Measurements from ENCODE around the gene ATL3. TPM values are rescaled to one million over a fixed set of nuclear protein-coding genes. Genes with fewer than 3 reads are reported as not detected.
A peak's percentile ranks its signal among the peaks of the same experiment; 100 is the strongest.

Gene ATL3
- total RNA-seq, 1 experiment from 2014 or later = 32.3 TPM

- no peak overlapping the region for H3K9ac ChIP-seq (ENCODE audit: low read length)
- no peak for TF ChIP-seq POLR2AphosphoS5 (IDR thresholded peaks at IDR 0.05; ENCODE audit: low read depth, low read length)
- no peak for TF ChIP-seq EGR1 (IDR thresholded peaks at IDR 0.05; ENCODE audit: low read depth)
- TF ChIP-seq RAD21 (IDR thresholded peaks at IDR 0.05; ENCODE audit: low read depth) = peak; percentile 86
- TF ChIP-seq EZH2phosphoT487 (IDR thresholded peaks at IDR 0.05; ENCODE audit: borderline replicate concordance) = no peak
- no peak for TF ChIP-seq EZH2 (IDR thresholded peaks at IDR 0.05)
- TF ChIP-seq CTCF (IDR thresholded peaks at IDR 0.05 in 2 of 3, conservative IDR thresholded peaks at IDR 0.05 in 1 of 3; ENCODE audit: borderline replicate concordance in 1 of 3, insufficient read depth in 1 of 3, low read depth in 2 of 3, low read length in 2 of 3) = peak; percentile 68 to 87 (median 75); a peak in 5 of 6 replicates
- no peak for TF ChIP-seq POLR2A (IDR thresholded peaks at IDR 0.05; ENCODE audit: borderline replicate concordance, extremely low read depth, insufficient read depth, insufficient read length)
- TF ChIP-seq YY1 (IDR thresholded peaks at IDR 0.05; ENCODE audit: extremely low read depth, insufficient replicate concordance, low read depth, low read length) = no peak
- TF ChIP-seq REST (IDR thresholded peaks at IDR 0.05; ENCODE audit: low read depth) = no peak
- no peak for TF ChIP-seq ZBTB33 (IDR thresholded peaks at IDR 0.05; ENCODE audit: extremely low read depth, insufficient replicate concordance, low read length)
- no peak for TF ChIP-seq MAX (IDR thresholded peaks at IDR 0.05)
- no peak overlapping the region for H3K27ac ChIP-seq (ENCODE audit: low read depth, low read length)
- CTCF ChIA-PET = interaction anchor here (0.9 to 1.8 kb wide), 4 partner anchors 44 to 730 kb away, joined by 3 to 40 read pairs (median 4); no protein-coding TSS in a partner anchor
- no peaks in the 10 kb centered on the region for H3K4me1 ChIP-seq (ENCODE audit: control insufficient read depth in 1 of 2, insufficient read depth in 2 of 2, low read length in 2 of 2)
- intact Hi-C loops (cut with micrococcal nuclease) = loop anchor here (1.0 to 10.0 kb wide), 5 partner anchors 43 to 601 kb away; no protein-coding TSS in a partner anchor
- H2AFZ ChIP-seq (ENCODE audit: low read depth, low read length, poor library complexity, severe bottlenecking) = no peak overlapping the region
- no peaks in the 10 kb centered on the region for H3K9me3 ChIP-seq (ENCODE audit: control insufficient read depth in 1 of 2, insufficient read depth in 1 of 2, low read depth in 1 of 2, low read length in 2 of 2)
- POLR2A ChIA-PET = interaction anchor here (0.8 kb wide), 1 partner anchor 157 kb away, joined by 4 read pairs; no protein-coding TSS in a partner anchor
- peak; percentile 88 for ATAC-seq
- no peaks in the 10 kb centered on the region for H3K79me2 ChIP-seq (ENCODE audit: insufficient read depth, low read length)
- H3K4me3 ChIP-seq (replicated peaks in 1 of 2; ENCODE audit: low read depth in 1 of 2, low read length in 2 of 2) = no peak overlapping the region
- no peaks in the 10 kb centered on the region for H3K9me2 ChIP-seq (ENCODE audit: insufficient read depth)
- peak; percentile 28 for DNase-seq (ENCODE audit: low read depth, low spot score)
- BruUV-seq (replicated peaks) = no TSS peak
- no peaks in the 10 kb centered on the region for H4K20me1 ChIP-seq (ENCODE audit: insufficient read depth)
- H3K36me3 ChIP-seq (ENCODE audit: control insufficient read depth in 1 of 2, insufficient read depth in 2 of 2, low read length in 2 of 2) = peaks cover 11 to 18% of the 10 kb centered on the region in 2 experiments; a peak in 3 of 4 replicates
- H3K4me2 ChIP-seq (ENCODE audit: low read length) = no peak overlapping the region
- RAD21 ChIA-PET (ENCODE audit: low non-redundant PET in 1 of 2, low total read pairs in 2 of 2, uncharacterized antibody in 2 of 2, unreplicated experiment in 2 of 2) = interaction anchor here (0.9 to 1.2 kb wide), 2 partner anchors 157 kb away, joined by 5 to 7 read pairs; no protein-coding TSS in a partner anchor
- H3K27me3 ChIP-seq (ENCODE audit: insufficient read depth, low read length) = no peaks in the 10 kb centered on the region
These were observed 35.3 kb downstream of the ATL3 start for GRCh38 chr11:63635762-63636465.
